Placental pericyte (primary cell): ENCODE data around the gene SPTLC2. TPM values are rescaled to one million over a fixed set of nuclear protein-coding genes. Genes with fewer than 3 reads are reported as not detected.

Experiments
- small RNA-seq: library from RNA; depleted of rRNA; stranded (forward); fragments of <200 nt; gene quantifications from one replicate; pipeline ENCODE3, GENCODE V24; 2012; ENCODE audit warnings: low replicate concordance
- total RNA-seq: library from RNA; depleted of rRNA; stranded (reverse); fragments of >200 nt; gene quantifications from 2 replicates; pipeline ENCODE4 v1.2.3, GENCODE V29; 2012

The SPTLC2 gene
- 26.0 and 58.6 TPM in 2 replicates for total RNA-seq

DNA sequence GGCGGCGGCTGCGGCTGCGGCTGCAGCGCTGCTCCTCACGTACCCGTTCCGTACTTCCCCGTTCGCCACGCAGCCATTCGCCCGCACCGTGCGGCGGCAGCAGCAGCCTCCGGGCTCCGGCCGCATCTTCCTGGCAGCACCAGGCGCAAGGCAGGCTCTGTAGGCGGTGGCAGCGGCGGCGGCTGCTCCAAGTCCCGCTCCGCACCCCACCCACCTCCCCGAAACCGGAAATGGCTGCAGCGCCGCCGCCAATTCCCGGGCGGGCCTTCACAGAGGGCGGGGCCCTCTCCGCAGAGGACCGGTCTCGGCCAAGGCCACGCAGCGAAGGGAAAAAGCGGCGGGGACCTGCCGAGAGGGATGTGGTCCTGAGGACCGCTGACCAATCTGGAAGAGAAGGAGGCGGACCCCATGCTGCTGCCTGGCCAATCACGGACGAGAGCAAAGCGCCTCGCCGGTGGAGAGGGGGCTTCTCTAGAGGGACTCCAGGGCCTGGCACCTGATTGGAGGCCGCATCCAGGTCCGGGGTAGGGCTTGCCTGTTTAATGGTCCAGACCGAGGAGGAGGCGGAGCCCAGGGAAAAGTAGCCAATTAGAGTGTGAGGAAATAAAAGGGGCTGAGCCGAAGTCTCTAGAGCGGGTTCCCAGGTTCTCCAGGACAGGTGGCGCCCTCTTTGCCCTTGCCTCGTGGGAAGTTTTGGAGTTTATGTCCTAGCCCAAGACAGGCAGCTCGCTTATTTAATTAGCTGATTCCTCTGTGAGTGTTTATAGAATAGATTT is at the start of gene SPTLC2:
Gene SPTLC2, minus strand, starts transcription at position 184 of the 776 bp plus-strand sequence. Its CDS starts 58 bp downstream, at position 126.

DNA sequence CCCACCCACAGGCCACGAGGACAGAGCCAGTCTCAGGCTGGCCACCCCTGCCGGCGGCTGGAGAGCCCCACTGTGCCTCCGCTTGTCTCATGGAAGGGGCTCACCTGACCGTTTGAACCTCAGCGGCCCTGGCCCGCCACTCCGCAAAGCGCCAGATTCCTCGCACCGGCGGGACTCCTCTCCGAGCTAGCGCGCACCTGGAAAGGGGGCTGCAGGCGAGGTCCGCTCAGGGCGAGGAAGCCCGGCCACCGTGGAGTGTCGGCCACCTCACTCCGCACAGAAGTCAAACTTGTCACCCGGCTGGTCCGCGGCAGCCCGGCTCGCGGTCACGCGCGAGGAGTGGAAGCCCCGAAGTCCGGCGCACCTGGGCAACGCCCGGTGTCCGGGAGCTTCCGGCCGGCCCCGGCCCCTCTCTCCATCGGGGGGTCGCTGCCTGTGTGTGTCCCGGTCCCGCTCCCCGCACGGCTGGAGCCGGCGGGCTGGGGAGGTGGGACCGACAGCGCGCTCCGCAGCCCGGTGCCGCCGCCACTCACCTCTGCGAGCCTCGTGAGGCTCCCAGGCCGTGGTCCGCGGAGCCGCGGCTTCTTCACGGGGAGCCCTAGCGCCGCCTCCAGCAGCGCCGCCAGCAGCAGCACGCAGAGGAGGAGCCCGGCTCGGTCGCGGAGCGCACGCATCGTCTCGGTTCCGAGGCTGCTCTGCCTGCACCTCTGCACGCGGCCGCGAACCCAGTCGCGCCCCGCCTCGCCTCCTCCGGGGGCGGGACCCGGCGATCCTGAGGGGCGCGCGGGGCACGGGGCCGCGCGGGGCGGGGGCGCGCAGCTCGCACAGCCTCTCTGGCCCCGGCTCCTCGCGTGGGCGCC is 118.1 kb downstream of the SPTLC2 start, which contains the start of gene ISM2:
Gene ISM2, minus strand, starts transcription at position 697 of the 860 bp plus-strand sequence. Its CDS starts 23 bp downstream, at position 674.

GRCh38 chr14:77457522-77458248 is 158.8 kb downstream of the SPTLC2 start, which contains the start of the genes AHSA1 and VIPAS39:
Gene AHSA1, plus strand, starts transcription at chr14:77458093. Its CDS starts 97 bp downstream, at chr14:77458190.
Gene VIPAS39, minus strand, starts transcription at chr14:77457601. Its CDS starts 3,499 bp downstream, at chr14:77454102.

Small RNA genes lying within 50 kb of the gene (small RNA-seq; reads per million reads assigned to genes)
- not detected for gene COX6CP11
- not detected for gene RF00404
- not detected for gene RN7SL587P

Other genes starting within 250 kb of the SPTLC2 start
- 6.6 and 16.2 TPM in 2 replicates for gene TMED8, start 239.5 kb downstream of the SPTLC2 start, total RNA-seq
- 1.5 and 3.6 TPM in 2 replicates for gene SAMD15, start 239.3 kb downstream of the SPTLC2 start, total RNA-seq
- gene NOXRED1, start 193.1 kb downstream of the SPTLC2 start, total RNA-seq = 0.22 TPM in 1 of 2 replicates, not detected in the other
- gene VIPAS39, start 159.0 kb downstream of the SPTLC2 start, total RNA-seq = 28.8 and 29.8 TPM in 2 replicates
- gene AHSA1, start 158.5 kb downstream of the SPTLC2 start, total RNA-seq = 77.5 and 96.1 TPM in 2 replicates
- gene ISM2, start 117.8 kb downstream of the SPTLC2 start, total RNA-seq = 0.29 TPM in 1 of 2 replicates, not detected in the other
- gene ALKBH1, start 91.4 kb upstream of the SPTLC2 start, total RNA-seq = 9.8 and 12.6 TPM in 2 replicates
- 91.8 and 108 TPM in 2 replicates for gene SLIRP, start 91.5 kb upstream of the SPTLC2 start, total RNA-seq
- gene SNW1, start 144.5 kb upstream of the SPTLC2 start, total RNA-seq = 44.7 and 51.4 TPM in 2 replicates
- gene ADCK1, start 183.5 kb upstream of the SPTLC2 start, total RNA-seq = 5.3 and 7.7 TPM in 2 replicates